ENCODE data around the gene AHDC1. TPM values are rescaled to one million over a fixed set of nuclear protein-coding genes. Genes with fewer than 3 reads are reported as not detected.
"Not testable (repeated sequence)": the region's sequence is repeated elsewhere in the genome, so short reads cannot be mapped to it uniquely, and the experiment has no call there.

AHDC1 gene
- total and polyA plus RNA-seq, 12 donors, result 17.0 to 53.1 (median 40.7) TPM

DNA sequence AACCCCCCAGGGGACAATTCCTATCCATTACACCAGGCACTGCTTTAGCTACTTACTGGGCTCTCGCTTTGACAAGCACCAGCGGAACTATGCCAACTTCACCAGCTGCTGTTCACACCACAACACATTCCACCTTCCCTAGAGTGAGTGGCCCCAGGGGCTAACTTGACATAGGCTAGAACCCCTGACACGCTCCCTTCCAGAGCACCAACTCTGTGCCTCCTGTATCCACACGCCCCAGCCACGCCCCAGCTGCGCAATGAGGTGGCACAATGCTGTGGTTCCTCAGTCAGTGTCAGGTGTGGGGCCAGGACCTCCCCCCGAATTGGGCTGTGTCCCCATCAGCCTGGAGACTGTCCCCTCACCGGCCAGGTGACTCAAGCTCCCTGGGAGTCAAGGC, 42.7 kb upstream of the AHDC1 start:
- intact Hi-C loops (cut with DNase I), result no loop called here
- Histone ChIP-seq H3K27me3 (no peaks in the 10 kb centered on the region), H3K9me3 (no peaks in the 10 kb centered on the region), H3K27ac (peak overlapping the region in 6 of 10 donors; percentile 13 to 71 (median 58)), H3K4me1 (peaks cover 11 to 50% (median 30%) of the 10 kb centered on the region in 9 donors), H3K36me3 (no peaks in the 10 kb centered on the region), H3K4me3 (no peak overlapping the region)
- TF ChIP-seq, protein P1, sequence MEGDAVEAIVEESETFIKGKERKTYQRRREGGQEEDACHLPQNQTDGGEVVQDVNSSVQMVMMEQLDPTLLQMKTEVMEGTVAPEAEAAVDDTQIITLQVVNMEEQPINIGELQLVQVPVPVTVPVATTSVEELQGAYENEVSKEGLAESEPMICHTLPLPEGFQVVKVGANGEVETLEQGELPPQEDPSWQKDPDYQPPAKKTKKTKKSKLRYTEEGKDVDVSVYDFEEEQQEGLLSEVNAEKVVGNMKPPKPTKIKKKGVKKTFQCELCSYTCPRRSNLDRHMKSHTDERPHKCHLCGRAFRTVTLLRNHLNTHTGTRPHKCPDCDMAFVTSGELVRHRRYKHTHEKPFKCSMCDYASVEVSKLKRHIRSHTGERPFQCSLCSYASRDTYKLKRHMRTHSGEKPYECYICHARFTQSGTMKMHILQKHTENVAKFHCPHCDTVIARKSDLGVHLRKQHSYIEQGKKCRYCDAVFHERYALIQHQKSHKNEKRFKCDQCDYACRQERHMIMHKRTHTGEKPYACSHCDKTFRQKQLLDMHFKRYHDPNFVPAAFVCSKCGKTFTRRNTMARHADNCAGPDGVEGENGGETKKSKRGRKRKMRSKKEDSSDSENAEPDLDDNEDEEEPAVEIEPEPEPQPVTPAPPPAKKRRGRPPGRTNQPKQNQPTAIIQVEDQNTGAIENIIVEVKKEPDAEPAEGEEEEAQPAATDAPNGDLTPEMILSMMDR (IDR thresholded peaks at IDR 0.05), result no peak
- DNase-seq (no peak), ATAC-seq (peak in 6 of 8 donors; percentile 3 to 67 (median 32))
- WGBS, 2 donors, result 63 to 79% methylated on average over 8 of the region's 8 CpGs

GRCh38 chr1:27645071-27645415, 41.1 kb upstream of the AHDC1 start:
- TF ChIP-seq, protein P1 (IDR thresholded peaks at IDR 0.05), result no peak
- ATAC-seq (no peak), DNase-seq (no peak)
- WGBS, 2 donors, result 95 to 97% methylated on average over 4 of the region's 4 CpGs
- H3K4me1 ChIP-seq, result peaks cover 6 to 39% (median 18%) of the 10 kb centered on the region in 9 donors
- no peak overlapping the region for H3K27ac ChIP-seq
- no peaks in the 10 kb centered on the region for H3K9me3 ChIP-seq
- intact Hi-C loops (cut with DNase I), result loop anchor here in 1 of 10 donors (2.0 kb wide), 1 partner anchor 18 kb away; no protein-coding TSS in a partner anchor
- no peak overlapping the region for H3K4me3 ChIP-seq
- H3K36me3 ChIP-seq, result no peaks in the 10 kb centered on the region
- H3K27me3 ChIP-seq, result no peaks in the 10 kb centered on the region

- H3K4me1 ChIP-seq, result peaks cover 6 to 37% (median 16%) of the 10 kb centered on the region in 9 donors
- H3K9me3 ChIP-seq, result no peaks in the 10 kb centered on the region
- peak overlapping the region in 1 of 10 donors; percentile 5 for H3K27ac ChIP-seq
- H3K4me3 ChIP-seq, result no peak overlapping the region
- WGBS, 2 donors, result 85 to 86% methylated on average over 5 of the region's 5 CpGs
- TF ChIP-seq, protein P1 (IDR thresholded peaks at IDR 0.05), result no peak
- ATAC-seq, result no peak
- no peak for DNase-seq
- H3K27me3 ChIP-seq, result no peaks in the 10 kb centered on the region
- no peaks in the 10 kb centered on the region for H3K36me3 ChIP-seq
- intact Hi-C loops (cut with DNase I), result loop anchor here in 1 of 10 donors (2.0 kb wide), 1 partner anchor 18 kb away; no protein-coding TSS in a partner anchor
Observed at GRCh38 chr1:27644369-27645070, 40.6 kb upstream of the AHDC1 start.

GRCh38 chr1:27643600-27644368, 39.8 kb upstream of the AHDC1 start:
- Histone ChIP-seq H3K27me3 (no peaks in the 10 kb centered on the region), H3K9me3 (no peaks in the 10 kb centered on the region), H3K4me3 (no peak overlapping the region), H3K27ac (peak overlapping the region in 2 of 10 donors; percentile 5 to 31), H3K36me3 (no peaks in the 10 kb centered on the region), H3K4me1 (peaks cover 4 to 30% (median 9%) of the 10 kb centered on the region in 9 donors)
- TF ChIP-seq, protein P1 (IDR thresholded peaks at IDR 0.05), result peak; percentile 69 to 87 (median 80)
- DNase-seq (peak in 1 of 2 donors; percentile 57), ATAC-seq (peak; percentile 14 to 77 (median 67))
- 40 to 42% methylated on average over 13 of the region's 13 CpGs for WGBS, 2 donors
- intact Hi-C loops (cut with DNase I), result loop anchor here in 1 of 10 donors (2.0 kb wide), 1 partner anchor 19 kb away; no protein-coding TSS in a partner anchor

GRCh38 chr1:27640514-27640913, 36.6 kb upstream of the AHDC1 start:
- H3K27ac ChIP-seq; ATAC-seq; intact Hi-C loops (cut with DNase I); H3K36me3 ChIP-seq; H3K9me3 ChIP-seq; H3K27me3 ChIP-seq; DNase-seq; H3K4me3 ChIP-seq: not testable (repeated sequence)
- WGBS, 2 donors, result 85 to 95% methylated on average over 9 of the region's 9 CpGs
- H3K4me1 ChIP-seq, result peaks cover 0 to 36% (median 6%) of the 10 kb centered on the region in 9 donors
